Fibroblast of villous mesenchyme (primary cell): ENCODE data around the gene COPS3. TPM values are rescaled to one million over a fixed set of nuclear protein-coding genes. Genes with fewer than 3 reads are reported as not detected.
A peak's percentile ranks its signal among the peaks of the same experiment; 100 is the strongest.

Experiments
- DNase-seq: peaks from one replicate; pipeline ENCODE4 v3.0.0-alpha.2; 2010; ENCODE audit warnings: low read depth
- H3K4me3 ChIP-seq: 2 replicates; pipeline ENCODE4 v1.5.1; 2011; ENCODE audit warnings: low read depth, mild to moderate bottlenecking, low read length
- total RNA-seq: library from RNA; depleted of rRNA; stranded (reverse); fragments of >200 nt; gene quantifications from 2 replicates; pipeline ENCODE4 v1.2.3, GENCODE V29; 2012
- TF ChIP-seq, protein P1 (sequence below): IDR thresholded peaks from 2 replicates; pipeline ENCODE4 v1.5.1; 2012; ENCODE audit warnings: low read depth, mild to moderate bottlenecking, low read length; ENCODE audit not compliant: insufficient read depth

Gene COPS3
- total RNA-seq, 1 donor: 93.7 TPM

- DNase-seq: no peak
- H3K4me3 ChIP-seq: no peak overlapping the region
These were observed 73.0 kb downstream of the COPS3 start for GRCh38 chr17:17207998-17208397.

DNA sequence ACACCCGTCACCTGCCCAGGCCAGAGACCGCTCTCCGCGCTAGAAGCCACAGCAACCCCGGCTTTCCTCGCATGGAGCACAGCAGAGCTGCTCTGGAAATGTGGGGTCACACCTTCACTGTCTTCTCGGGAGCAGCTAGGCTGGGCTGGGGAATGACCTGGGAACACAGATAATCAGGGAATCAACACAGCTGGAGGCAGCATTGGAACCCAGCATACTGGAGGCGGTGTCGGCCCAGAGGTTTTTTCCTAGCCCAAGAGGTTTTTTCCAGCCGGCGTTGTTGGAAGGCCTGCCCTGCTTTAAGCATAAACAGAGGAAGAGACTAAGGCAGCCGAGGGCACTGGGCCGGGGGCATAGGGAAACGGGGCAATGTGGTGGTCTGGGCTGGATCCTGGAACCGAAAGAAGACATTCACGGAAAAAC lies 74.1 kb downstream of the COPS3 start:
- DNase-seq: no peak
- TF ChIP-seq, protein P1, sequence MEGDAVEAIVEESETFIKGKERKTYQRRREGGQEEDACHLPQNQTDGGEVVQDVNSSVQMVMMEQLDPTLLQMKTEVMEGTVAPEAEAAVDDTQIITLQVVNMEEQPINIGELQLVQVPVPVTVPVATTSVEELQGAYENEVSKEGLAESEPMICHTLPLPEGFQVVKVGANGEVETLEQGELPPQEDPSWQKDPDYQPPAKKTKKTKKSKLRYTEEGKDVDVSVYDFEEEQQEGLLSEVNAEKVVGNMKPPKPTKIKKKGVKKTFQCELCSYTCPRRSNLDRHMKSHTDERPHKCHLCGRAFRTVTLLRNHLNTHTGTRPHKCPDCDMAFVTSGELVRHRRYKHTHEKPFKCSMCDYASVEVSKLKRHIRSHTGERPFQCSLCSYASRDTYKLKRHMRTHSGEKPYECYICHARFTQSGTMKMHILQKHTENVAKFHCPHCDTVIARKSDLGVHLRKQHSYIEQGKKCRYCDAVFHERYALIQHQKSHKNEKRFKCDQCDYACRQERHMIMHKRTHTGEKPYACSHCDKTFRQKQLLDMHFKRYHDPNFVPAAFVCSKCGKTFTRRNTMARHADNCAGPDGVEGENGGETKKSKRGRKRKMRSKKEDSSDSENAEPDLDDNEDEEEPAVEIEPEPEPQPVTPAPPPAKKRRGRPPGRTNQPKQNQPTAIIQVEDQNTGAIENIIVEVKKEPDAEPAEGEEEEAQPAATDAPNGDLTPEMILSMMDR: no peak
- H3K4me3 ChIP-seq: no peak overlapping the region

More at GRCh38 chr17:17207998-17208397, 73.0 kb downstream of the COPS3 start:
- TF ChIP-seq, protein P1: no peak

- peak within 1 kb of the TSS; percentile 62 for H3K4me3 ChIP-seq
- TF ChIP-seq, protein P1: no peak
- DNase-seq: peak; percentile 70
These were observed 74.7 kb downstream of the COPS3 start, which contains the start of gene PLD6 for GRCh38 chr17:17206124-17206912. PLD6 (minus strand) TSS chr17:17206333; CDS start chr17:17206286, 47 bp downstream.

DNA sequence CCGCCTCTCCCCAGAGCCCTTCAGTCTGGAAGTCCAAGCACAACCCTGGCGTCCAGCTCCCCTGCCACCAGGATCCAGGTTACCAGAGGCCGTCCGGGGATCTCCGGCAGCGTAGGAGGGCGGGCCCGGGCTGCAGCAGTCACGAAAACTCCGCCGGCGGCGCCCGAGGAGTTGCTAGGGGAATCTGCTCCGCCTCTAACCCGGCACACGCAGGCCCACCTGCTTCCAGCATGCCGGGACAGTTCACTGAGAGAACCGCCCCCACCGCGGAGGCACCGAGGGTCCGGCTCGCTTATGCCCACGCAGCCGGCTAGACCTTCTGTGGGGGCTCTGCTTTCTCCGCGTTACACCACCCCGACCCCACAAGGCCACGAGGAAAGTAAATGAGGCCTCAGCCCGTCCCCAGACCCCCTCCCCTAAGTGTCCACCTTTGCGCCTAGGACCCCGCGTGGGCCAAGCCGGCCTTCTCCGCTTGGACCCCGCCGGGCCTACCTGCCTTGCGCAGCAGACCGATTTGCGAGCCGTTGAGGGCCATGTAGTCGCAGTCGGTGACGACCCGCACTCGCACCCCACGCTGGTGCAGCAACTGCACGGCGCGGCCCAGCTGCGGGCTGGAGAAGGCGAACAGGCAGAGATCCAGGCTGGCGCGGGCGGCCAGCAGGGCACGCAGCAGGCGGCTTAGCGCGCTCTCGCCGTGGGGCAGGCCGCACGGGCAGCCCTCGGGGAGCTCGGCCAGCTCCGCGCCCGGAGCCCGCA lies 75.5 kb downstream of the COPS3 start:
- TF ChIP-seq, protein P1: no peak
- peak overlapping the region; percentile 62 for H3K4me3 ChIP-seq
- peak; percentile 54 for DNase-seq

GRCh38 chr17:17204635-17205231 lies 76.3 kb downstream of the COPS3 start:
- TF ChIP-seq, protein P1: no peak
- DNase-seq: no peak

DNA sequence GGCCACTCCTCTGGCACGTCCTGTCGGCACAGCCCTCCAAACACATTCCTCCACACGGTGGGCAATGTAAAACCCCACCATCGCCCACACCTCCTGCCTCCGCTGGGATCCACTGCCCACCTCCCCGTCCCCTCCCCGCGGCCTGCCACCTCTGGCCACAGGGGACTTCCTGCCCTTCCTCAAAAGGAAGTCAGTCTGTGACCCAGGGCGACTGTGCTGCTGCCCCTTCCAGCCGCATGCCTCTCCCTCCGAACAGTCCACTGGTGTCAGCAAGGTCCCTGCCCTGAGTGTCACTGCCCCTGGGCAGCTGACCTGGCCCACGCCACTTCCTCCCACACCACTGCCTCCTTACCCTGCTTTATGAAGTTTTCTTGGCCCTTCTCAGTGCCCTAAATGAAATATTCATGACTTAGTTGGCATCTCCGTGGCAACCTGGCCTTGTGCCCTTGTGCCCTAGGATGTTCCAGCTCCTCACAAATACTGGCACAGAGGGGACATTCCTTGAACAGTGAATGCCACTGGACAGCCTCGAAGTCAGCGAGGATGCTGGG lies 76.9 kb downstream of the COPS3 start:
- no peak for DNase-seq
- no peak overlapping the region for H3K4me3 ChIP-seq
- TF ChIP-seq, protein P1: no peak

More at GRCh38 chr17:17204635-17205231, 76.3 kb downstream of the COPS3 start:
- H3K4me3 ChIP-seq: peak overlapping the region; percentile 62
